ENCODE measurements around the gene NIM1K. TPM values are rescaled to one million over a fixed set of nuclear protein-coding genes. Genes with fewer than 3 reads are reported as not detected.
A peak's percentile ranks its signal among the peaks of the same experiment; 100 is the strongest.

NIM1K gene
- total RNA-seq, 1 donor from 2014 or later: 6.0 TPM

GRCh38 chr5:43231977-43232376, 40.0 kb downstream of the NIM1K start:
- H3K9me3 ChIP-seq: no peaks in the 10 kb centered on the region
- intact Hi-C loops (cut with DNase I): no loop called here
- DNase-seq (no peak), ATAC-seq (peak; percentile 43)
- no peaks in the 10 kb centered on the region for H3K27me3 ChIP-seq
- H3K36me3 ChIP-seq: no peaks in the 10 kb centered on the region
- no peaks in the 10 kb centered on the region for H3K4me1 ChIP-seq
- peak; percentile 23 for TF ChIP-seq CTCF (IDR thresholded peaks at IDR 0.05)
- H3K27ac ChIP-seq: no peak overlapping the region
- H3K4me3 ChIP-seq: no peak overlapping the region

GRCh38 chr5:43232943-43233833, 41.2 kb downstream of the NIM1K start:
- H3K9me3 ChIP-seq: no peaks in the 10 kb centered on the region
- DNase-seq: peak; percentile 66
- no peak overlapping the region for H3K4me3 ChIP-seq
- no peaks in the 10 kb centered on the region for H3K4me1 ChIP-seq
- peak; percentile 82 for ATAC-seq
- intact Hi-C loops (cut with DNase I): no loop called here
- H3K27ac ChIP-seq: no peak overlapping the region
- H3K36me3 ChIP-seq: no peaks in the 10 kb centered on the region
- no peak for TF ChIP-seq CTCF (IDR thresholded peaks at IDR 0.05)
- H3K27me3 ChIP-seq: no peaks in the 10 kb centered on the region

- H3K4me1 ChIP-seq: no peaks in the 10 kb centered on the region
- ATAC-seq (no peak), DNase-seq (no peak)
- no peaks in the 10 kb centered on the region for H3K27me3 ChIP-seq
- TF ChIP-seq CTCF (IDR thresholded peaks at IDR 0.05): no peak
- no peaks in the 10 kb centered on the region for H3K9me3 ChIP-seq
- intact Hi-C loops (cut with DNase I): no loop called here
- no peak overlapping the region for H3K27ac ChIP-seq
- no peaks in the 10 kb centered on the region for H3K36me3 ChIP-seq
- H3K4me3 ChIP-seq: no peak overlapping the region
Observed at GRCh38 chr5:43233946-43234345, 41.9 kb downstream of the NIM1K start.

- H3K27me3 ChIP-seq: no peaks in the 10 kb centered on the region
- ATAC-seq: no peak
- no peak for DNase-seq
Observed at GRCh38 chr5:43236653-43237355, 44.8 kb downstream of the NIM1K start.

GRCh38 chr5:43242196-43242595, 50.2 kb downstream of the NIM1K start:
- no peak overlapping the region for H3K27ac ChIP-seq
- no peaks in the 10 kb centered on the region for H3K36me3 ChIP-seq
- H3K4me3 ChIP-seq: no peak overlapping the region
- no peak for DNase-seq
- TF ChIP-seq CTCF (IDR thresholded peaks at IDR 0.05): no peak
- H3K9me3 ChIP-seq: no peaks in the 10 kb centered on the region
- intact Hi-C loops (cut with DNase I): no loop called here
- H3K4me1 ChIP-seq: no peaks in the 10 kb centered on the region
- no peaks in the 10 kb centered on the region for H3K27me3 ChIP-seq
- no peak for ATAC-seq

More at GRCh38 chr5:43236653-43237355, 44.8 kb downstream of the NIM1K start:
- Histone ChIP-seq H3K9me3 (no peaks in the 10 kb centered on the region), H3K36me3 (no peaks in the 10 kb centered on the region), H3K27ac (no peak overlapping the region), H3K4me1 (no peaks in the 10 kb centered on the region), H3K4me3 (no peak overlapping the region)
- intact Hi-C loops (cut with DNase I): no loop called here
- TF ChIP-seq CTCF (IDR thresholded peaks at IDR 0.05): no peak
